Esophagus squamous epithelium (tissue), 4 donors: ENCODE data around the gene SMIM21.

ENCODE experiments used
- POLR2A ChIP-seq, 4 donors: fragments of 450-650 bp; IDR thresholded peaks; one replicate each; pipeline ENCODE4 v1.6.1; 2017; ENCODE audit warnings: antibody characterized with exemption in 4 of 4, mild to moderate bottlenecking in 4 of 4, moderate library complexity in 3 of 4
- TF ChIP-seq, protein P1 (sequence below), 6 experiments: fragments of 450-650 bp in 4 of 6; fragments of 200-600 bp in 2 of 6; sonication (generic) in 2 of 6; IDR thresholded peaks; one replicate each; pipeline ENCODE4 v1.5.1; 2016 to 2019; ENCODE audit warnings: antibody characterized with exemption in 6 of 6, mild to moderate bottlenecking in 4 of 6, moderate library complexity in 4 of 6

DNA sequence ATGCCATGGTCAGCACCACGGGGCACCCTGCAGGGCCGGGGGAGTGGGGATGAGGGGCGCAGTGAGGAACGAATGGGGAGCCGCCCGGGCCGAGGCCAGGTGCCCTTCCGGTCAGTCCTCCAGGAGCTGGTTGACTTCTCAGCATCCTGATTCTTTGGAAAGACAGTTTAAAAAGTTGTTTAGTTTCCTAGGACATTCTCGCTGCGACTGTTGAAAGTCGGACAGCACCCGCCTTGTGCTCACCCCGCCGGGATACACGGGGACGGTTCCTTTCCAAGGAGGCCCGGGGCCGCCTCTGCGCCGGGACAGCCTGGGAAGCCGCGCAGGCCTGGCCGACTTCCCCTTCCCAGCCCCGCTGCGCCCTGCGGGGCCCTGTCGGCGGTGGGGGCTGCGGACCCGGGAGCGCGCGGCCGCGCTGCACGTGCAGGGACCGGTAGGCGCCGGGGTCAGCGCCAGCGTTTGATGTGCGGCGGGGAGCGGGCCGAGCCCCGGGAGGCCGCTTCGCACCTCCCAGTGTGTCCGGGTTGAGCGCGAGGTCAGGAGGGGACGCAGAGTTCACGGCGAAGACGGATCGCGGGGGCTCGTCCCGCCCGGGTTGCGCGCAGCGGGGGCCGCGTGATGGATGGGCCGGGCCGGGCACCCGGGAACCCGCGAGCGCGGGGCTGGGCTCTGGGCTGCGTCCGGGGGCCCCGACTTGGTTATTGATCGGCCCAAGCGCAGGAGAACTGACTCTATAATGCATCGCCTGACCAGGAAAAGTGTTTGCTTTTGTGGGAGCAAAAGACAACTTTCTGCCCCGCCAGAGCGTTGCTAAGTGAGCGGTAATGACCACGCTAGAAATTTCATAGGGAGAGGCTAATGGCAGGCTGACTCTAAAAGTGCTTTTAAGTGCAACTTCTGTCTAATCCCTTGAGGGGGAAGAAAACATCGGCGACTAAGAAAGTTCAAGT lies 28.0 kb upstream of the SMIM21 start:
- TF ChIP-seq, protein P1, sequence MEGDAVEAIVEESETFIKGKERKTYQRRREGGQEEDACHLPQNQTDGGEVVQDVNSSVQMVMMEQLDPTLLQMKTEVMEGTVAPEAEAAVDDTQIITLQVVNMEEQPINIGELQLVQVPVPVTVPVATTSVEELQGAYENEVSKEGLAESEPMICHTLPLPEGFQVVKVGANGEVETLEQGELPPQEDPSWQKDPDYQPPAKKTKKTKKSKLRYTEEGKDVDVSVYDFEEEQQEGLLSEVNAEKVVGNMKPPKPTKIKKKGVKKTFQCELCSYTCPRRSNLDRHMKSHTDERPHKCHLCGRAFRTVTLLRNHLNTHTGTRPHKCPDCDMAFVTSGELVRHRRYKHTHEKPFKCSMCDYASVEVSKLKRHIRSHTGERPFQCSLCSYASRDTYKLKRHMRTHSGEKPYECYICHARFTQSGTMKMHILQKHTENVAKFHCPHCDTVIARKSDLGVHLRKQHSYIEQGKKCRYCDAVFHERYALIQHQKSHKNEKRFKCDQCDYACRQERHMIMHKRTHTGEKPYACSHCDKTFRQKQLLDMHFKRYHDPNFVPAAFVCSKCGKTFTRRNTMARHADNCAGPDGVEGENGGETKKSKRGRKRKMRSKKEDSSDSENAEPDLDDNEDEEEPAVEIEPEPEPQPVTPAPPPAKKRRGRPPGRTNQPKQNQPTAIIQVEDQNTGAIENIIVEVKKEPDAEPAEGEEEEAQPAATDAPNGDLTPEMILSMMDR (IDR thresholded peaks at IDR 0.05): no peak
- no peak for TF ChIP-seq POLR2A (IDR thresholded peaks at IDR 0.05)
